Stimulated activated CD8-positive, alpha-beta memory T cell treated with anti-CD3 and anti-CD28 coated beads, Interleukin-12 subunit alpha, Interleukin-12 subunit beta, amount 100 ng/mL, for 24 hours (primary cell): ENCODE results near the gene LSM4.
"Not testable (repeated sequence)": the region's sequence is repeated elsewhere in the genome, so short reads cannot be mapped to it uniquely, and the experiment has no call there.

Experiments used
- DNase-seq: peaks from one replicate; pipeline ENCODE4 v3.0.0-alpha.2; 2020; ENCODE audit errors: extremely low read depth

Gene LSM4

GRCh38 chr19:18322759-18323460 is at the start of gene LSM4:
Gene LSM4, minus strand, starts transcription at chr19:18323076. Its CDS starts 56 bp downstream, at chr19:18323020.
- DNase-seq = peak; percentile 98

- DNase-seq = no peak
Observed at GRCh38 chr19:18368504-18369222, 45.8 kb upstream of the LSM4 start.

- no peak for DNase-seq
Observed at GRCh38 chr19:18366021-18366435, 43.2 kb upstream of the LSM4 start.

GRCh38 chr19:18364826-18365528 is 42.1 kb upstream of the LSM4 start:
- DNase-seq = no peak

GRCh38 chr19:18364277-18364825 is 41.5 kb upstream of the LSM4 start:
- DNase-seq = not testable (repeated sequence)

- no peak for DNase-seq
Observed at GRCh38 chr19:18363787-18364186, 40.9 kb upstream of the LSM4 start.

- DNase-seq = no peak
Observed at GRCh38 chr19:18362934-18363542, 40.2 kb upstream of the LSM4 start.

- DNase-seq = no peak
Observed at GRCh38 chr19:18361646-18362045, 38.8 kb upstream of the LSM4 start.

GRCh38 chr19:18357041-18357440 is 34.2 kb upstream of the LSM4 start:
- no peak for DNase-seq

GRCh38 chr19:18354743-18355142 is 31.9 kb upstream of the LSM4 start:
- not testable (repeated sequence) for DNase-seq

- DNase-seq = no peak
Observed at GRCh38 chr19:18353378-18354005, 30.6 kb upstream of the LSM4 start.

- DNase-seq = no peak
Observed at GRCh38 chr19:18351544-18351943, 28.7 kb upstream of the LSM4 start.

GRCh38 chr19:18350490-18350889 is 27.6 kb upstream of the LSM4 start:
- DNase-seq = no peak

GRCh38 chr19:18349524-18350128 is 26.8 kb upstream of the LSM4 start:
- no peak for DNase-seq

GRCh38 chr19:18348818-18349339 is 26.0 kb upstream of the LSM4 start:
- DNase-seq = not testable (repeated sequence)

GRCh38 chr19:18348171-18348570 is 25.3 kb upstream of the LSM4 start:
- no peak for DNase-seq

GRCh38 chr19:18346091-18346490 is 23.2 kb upstream of the LSM4 start:
- DNase-seq = no peak

- no peak for DNase-seq
Observed at GRCh38 chr19:18345296-18345695, 22.4 kb upstream of the LSM4 start.

GRCh38 chr19:18344582-18344950 is 21.7 kb upstream of the LSM4 start:
- DNase-seq = no peak

- DNase-seq = no peak
Observed at GRCh38 chr19:18342090-18342632, 19.3 kb upstream of the LSM4 start.
